A204.1 (cell line): ENCODE data around the gene IL18RAP.

Source experiments
- FAIRE-seq: peaks from 2 replicates; lab custom pipeline; 2012; peaks lifted over from hg19 to GRCh38; lab: Jason Lieb, UNC

The IL18RAP gene

GRCh38 chr2:102421890-102422759 lies 835 bp upstream of the IL18RAP start:
- FAIRE-seq: no peak

DNA sequence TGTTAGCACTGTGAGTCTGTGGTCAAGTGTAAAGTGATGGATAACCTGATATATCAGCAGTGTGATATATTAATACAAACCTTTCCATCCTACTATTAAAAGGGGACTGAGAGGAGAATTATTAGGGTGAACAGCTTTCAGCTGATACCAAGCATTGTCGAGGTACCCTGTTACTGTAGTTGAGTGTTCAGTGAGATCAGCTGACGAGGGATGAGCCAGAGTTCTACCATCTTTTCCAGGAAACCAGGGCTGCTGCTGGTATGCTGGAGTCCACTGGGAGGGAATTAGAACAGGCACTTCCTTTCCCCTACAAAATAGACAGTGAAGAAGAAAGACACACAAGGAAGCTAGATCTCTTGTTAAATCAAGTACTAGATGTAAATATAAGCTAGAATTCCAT lies 408 bp downstream of the IL18RAP start:
- no peak for FAIRE-seq

DNA sequence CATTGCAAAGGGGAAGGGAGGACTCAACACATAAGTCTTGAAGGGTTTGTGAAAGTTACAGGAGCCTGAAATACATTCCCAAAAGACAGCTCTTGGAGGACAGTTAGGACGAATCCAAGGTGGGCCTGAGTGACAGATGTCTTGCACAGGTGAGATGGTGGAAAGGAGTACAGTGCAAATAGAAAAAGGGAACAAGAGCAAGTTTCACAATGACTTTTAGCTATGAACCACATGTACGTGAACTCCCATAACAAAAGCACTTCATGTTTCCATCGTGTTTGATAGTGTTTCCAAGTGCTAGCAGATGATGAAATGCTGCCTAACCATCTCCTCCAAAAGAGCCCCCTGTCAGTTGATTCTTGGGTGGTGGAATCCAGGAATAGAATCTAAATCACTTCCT lies 1.8 kb downstream of the IL18RAP start:
- FAIRE-seq: no peak

DNA sequence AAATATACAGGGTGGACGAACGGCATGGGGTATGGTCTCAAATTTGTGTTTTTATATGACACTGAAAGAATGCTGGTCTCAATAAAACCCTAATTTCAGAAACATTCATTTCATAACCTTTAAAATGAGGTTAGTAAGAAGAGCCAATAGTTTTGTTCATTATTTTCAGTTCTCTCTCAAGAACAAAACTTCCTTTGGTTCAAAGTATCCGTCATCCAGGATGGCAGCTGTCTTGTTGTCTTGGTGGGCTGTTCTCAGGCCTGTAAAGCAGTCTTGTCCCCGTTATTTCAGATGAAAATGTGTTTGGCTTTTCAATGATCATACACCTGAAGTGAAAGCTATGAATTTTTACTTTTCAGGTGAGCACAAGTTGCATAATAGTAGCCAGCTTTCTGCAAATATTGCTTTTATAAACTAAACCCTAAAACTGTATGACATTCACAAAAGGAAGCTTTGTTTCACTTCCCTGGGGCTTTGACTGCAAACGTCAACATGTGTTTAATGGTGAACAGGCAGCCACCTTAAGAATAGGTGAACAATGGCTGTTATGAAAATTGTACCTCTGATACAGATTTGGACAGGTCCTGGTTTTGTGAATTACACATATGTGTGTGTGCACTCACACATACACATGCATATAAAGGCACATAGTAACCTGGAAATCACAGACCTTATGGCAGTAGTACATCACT lies 2.6 kb downstream of the IL18RAP start:
- no peak for FAIRE-seq

- no peak for FAIRE-seq
Observed at GRCh38 chr2:102427249-102427648, 4.3 kb downstream of the IL18RAP start.

DNA sequence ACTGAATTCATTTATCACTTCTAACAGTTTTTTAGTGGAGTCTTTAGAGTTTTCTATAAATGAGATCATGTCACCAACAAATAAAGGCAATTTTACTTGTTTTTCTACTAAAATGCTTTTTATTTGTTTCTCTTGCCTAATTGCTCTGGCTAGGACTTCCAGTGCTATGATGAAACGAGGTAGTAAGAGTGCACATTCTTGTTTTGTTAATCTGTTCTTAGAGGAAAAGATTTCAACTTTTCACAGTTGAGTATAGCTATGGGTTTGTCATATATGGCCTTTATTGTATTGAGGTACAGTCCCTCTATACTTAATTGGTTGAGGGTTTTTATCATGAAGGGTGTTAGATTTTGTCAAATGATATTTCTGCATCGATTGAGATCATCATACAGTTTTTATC lies 5.6 kb downstream of the IL18RAP start:
- FAIRE-seq: no peak

- FAIRE-seq: no peak
Observed at GRCh38 chr2:102432386-102432785, 9.4 kb downstream of the IL18RAP start.

DNA sequence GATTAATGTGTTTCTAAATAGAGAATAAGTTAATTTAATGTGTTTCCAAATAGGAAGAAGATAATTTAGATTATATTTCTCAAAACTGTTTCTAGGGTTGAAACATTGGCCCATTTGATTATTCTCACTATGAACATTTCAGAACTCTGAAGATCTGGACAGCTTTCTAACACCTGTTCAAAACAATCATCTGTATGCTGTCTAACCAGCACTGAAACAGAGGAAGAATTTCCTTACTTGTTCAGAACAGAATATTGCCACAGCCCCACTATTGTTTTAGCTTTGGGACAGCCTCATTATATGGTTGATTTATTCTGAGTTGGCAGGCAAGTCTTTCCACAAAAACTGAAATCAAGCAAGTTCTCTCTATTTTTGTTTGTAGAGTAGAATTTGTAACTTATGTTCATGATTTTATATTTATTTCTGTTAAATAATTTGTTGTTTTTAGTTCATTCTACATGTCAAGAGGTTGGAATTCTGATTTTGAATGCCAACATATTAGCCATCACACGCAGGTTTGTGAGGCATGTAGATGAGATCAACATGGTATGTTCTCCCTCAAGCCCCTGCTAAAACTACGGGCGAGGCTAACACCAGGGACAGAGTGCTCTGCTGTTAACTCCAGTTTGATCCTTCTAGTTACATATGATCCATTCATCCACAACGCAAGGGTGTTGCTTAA lies 11.2 kb downstream of the IL18RAP start:
- no peak for FAIRE-seq

GRCh38 chr2:102434655-102435381 lies 11.9 kb downstream of the IL18RAP start:
- no peak for FAIRE-seq

DNA sequence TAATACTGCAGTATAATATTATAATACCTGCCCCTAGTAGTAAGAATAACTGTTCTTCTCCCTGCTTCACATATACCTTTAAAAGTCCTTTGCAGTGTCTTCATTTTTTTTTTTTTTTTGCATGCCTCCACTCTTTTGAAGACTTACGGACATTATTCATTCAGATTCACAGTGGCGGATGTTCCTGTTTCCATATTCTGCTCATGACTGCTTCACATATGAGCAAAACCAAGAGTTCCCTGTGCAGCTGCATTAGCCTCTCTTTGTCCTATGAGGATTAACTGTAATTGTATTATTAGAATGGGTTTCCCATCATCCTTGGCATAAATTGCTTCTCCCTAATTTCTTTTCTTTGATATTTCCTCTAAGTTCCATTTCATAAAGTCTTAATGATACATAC lies 12.8 kb downstream of the IL18RAP start:
- FAIRE-seq: no peak

DNA sequence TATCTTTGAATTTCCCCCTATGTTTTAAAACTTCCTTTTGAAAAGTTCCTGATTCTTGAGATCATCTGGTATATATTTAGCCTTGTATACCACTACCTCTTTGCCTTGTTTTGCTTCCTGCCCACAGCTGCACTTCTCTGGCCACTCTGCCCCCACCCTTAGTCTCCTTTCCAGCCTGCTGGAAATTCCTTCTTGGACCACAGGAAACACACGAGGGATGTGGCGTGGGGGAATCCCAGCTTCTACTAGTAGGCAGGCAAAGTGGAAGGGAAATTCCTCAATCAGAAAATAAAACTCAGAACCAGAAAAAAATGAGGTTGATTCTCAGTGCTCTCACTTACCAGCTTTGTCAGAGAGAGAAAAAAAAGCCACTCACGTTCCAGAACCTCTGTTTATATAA lies 13.4 kb downstream of the IL18RAP start:
- FAIRE-seq: no peak

GRCh38 chr2:102437122-102437521 lies 14.2 kb downstream of the IL18RAP start:
- no peak for FAIRE-seq

DNA sequence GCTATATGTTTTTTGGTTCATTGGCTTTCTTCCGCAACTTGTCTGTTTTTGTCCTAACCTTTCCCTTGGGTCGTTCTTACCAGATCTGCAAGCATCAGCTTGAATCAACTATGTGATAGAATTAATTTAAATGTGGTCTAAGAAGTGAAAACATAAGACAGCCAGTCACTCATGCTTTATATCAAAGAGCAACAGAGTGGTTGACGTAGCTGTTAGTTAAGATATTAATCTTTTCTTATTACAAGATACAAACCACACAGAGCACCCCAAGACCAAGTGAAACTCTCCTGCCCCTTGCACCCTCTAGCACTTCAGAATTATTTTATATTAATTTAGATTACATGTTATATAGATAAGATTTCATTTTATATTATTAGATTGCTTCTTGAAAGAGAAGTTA lies 15.2 kb downstream of the IL18RAP start:
- FAIRE-seq: no peak

- FAIRE-seq: no peak
Observed at GRCh38 chr2:102438578-102438977, 15.6 kb downstream of the IL18RAP start.

DNA sequence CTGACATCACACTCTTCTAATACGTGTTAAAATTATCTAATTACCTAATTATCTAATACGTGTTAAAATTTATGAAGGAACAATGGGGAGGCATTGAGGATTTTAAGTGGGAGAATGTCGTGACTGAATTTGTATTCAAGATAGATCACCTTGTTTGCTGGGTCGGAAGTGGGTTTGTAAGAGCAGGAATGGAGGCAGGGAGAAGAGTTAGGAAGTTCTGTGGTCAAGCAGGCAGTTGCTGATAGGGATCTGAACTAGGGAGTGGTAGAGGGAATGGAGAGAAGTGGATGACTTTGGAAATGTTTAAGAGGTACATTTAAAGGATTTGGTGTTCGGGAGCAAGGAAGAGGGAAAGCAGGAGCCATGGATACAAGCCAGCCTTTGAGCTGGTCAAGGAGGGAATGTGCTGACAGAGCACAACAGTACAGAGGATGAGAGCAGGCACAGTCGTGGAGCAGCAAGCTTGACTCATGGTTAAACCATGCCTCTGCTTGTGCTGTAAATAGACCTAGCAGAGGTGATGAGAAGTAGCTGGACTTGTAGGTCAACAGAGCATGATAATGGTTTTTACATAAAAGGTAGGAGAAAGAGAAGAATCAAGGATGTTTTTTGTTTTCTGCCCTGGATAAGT lies 16.2 kb downstream of the IL18RAP start:
- FAIRE-seq: no peak

GRCh38 chr2:102442967-102443828 lies 20.2 kb downstream of the IL18RAP start:
- FAIRE-seq: peak; percentile 9

DNA sequence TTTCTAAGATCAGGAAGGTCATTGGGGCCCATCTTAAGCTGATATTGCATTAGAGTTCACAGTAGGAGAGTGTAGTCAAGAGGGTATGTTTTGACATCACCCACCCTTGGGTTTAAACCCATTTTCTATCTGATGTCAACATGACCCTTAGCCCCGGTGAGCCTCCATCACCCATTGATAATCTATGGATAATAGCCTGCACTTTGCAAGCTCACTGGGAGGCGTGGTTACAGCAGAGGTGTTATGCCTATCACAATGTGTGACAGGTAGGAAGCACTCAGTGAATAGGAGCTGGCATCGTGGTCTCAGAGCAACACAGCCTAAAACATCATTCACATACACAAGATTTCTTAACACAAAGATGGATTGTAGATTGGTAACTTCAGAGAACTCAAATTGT lies 21.3 kb downstream of the IL18RAP start:
- no peak for FAIRE-seq

- FAIRE-seq: no peak
Observed at GRCh38 chr2:102446936-102447335, 24.0 kb downstream of the IL18RAP start.

DNA sequence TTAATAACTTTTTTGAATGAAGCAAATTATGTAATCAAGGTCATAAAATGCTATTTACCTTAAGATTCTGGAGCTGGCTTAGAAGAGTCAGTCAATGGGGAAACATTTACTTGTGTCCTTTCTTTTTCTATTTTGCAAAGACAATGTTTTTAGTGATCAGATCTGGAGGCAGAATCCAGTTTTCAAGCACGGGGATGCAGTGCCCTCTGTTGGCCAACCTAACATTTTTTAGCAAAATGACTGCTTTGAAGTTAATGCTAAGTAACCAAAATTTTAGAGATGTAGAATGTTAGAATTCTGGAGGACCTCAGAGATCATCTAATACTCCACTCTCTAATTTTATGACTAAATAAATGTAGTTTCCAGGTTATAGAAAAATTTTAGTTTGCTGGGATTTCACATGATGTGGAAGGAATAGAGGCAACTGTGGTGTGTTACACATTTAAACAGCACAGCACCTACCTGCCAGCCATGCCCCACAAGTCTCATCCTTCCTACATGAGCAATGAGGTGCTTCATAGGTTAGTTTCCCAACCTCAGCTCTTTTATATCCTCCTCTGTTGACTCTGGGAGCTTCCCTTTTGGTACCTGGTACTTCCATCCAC lies 26.5 kb downstream of the IL18RAP start:
- peak; percentile 92 for FAIRE-seq

- FAIRE-seq: no peak
Observed at GRCh38 chr2:102451968-102452367, 29.0 kb downstream of the IL18RAP start.

DNA sequence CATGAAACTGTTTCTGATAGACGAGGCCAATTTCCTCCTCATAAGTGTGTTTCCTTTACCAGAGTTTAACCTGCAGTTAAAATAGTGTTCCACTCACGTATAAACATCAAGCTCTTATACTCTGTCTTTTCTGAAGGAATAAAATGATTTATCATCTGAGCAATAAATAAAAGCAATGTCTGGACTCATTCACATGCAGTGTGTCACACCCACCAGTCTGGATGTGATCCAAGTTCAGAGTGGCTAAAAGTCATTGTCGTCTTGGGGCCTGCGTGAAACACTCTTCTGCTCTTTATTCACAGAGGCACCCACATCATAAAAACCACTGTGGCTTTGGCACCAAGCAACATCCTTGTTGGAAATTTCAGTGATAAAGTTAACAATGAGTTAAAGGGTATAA lies 30.5 kb downstream of the IL18RAP start:
- no peak for FAIRE-seq
